WERI-Rb-1 (cell line): Measurements from ENCODE around the gene MTHFD2.
A peak's percentile ranks its signal among the peaks of the same experiment; 100 is the strongest.

Source experiments
- DNase-seq: peaks from one replicate; pipeline ENCODE4 v3.0.0-alpha.2; 2020
- H3K27ac ChIP-seq: fragments of 250-450 bp; sonication (Bioruptor Pico); 2 replicates; pipeline ENCODE4 v1.5.1; 2020; ENCODE audit warnings: mild to moderate bottlenecking, moderate library complexity
- H3K27me3 ChIP-seq: fragments of 250-450 bp; sonication (Bioruptor Pico); 2 replicates; pipeline ENCODE4 v1.5.1; 2021; ENCODE audit warnings: mild to moderate bottlenecking, low read depth, moderate library complexity; ENCODE audit not compliant: insufficient read depth, severe bottlenecking
- H3K36me3 ChIP-seq: fragments of 250-450 bp; sonication (Bioruptor Pico); 2 replicates; pipeline ENCODE4 v1.5.1; 2020; ENCODE audit warnings: mild to moderate bottlenecking, moderate library complexity
- H3K4me3 ChIP-seq: 2 replicates; pipeline ENCODE4 v1.5.1; 2011; ENCODE audit warnings: low read depth, mild to moderate bottlenecking, control low read depth, low read length
- H3K9me3 ChIP-seq: fragments of 250-450 bp; sonication (Bioruptor Pico); 2 replicates; pipeline ENCODE4 v1.5.1; 2021; ENCODE audit warnings: mild to moderate bottlenecking, moderate library complexity; ENCODE audit not compliant: severe bottlenecking
- CTCF ChIP-seq: IDR thresholded peaks from 2 replicates; pipeline ENCODE4 v1.5.1; 2011; ENCODE audit warnings: low read depth, mild to moderate bottlenecking, control low read depth, inconsistent platforms, low read length

The MTHFD2 gene

GRCh38 chr2:74188018-74188601 lies 10.3 kb upstream of the MTHFD2 start:
- Histone ChIP-seq H3K36me3 (no peaks in the 10 kb centered on the region), H3K9me3 (no peaks in the 10 kb centered on the region), H3K27me3 (no peaks in the 10 kb centered on the region), H3K4me3 (no peak overlapping the region), H3K27ac (peak overlapping the region; percentile 13)
- peak; percentile 59 for DNase-seq
- no peak for TF ChIP-seq CTCF

- TF ChIP-seq CTCF: no peak
- no peak for DNase-seq
- no peak overlapping the region for H3K4me3 ChIP-seq
- H3K9me3 ChIP-seq: no peaks in the 10 kb centered on the region
- no peak overlapping the region for H3K27ac ChIP-seq
- H3K27me3 ChIP-seq: no peaks in the 10 kb centered on the region
- H3K36me3 ChIP-seq: no peaks in the 10 kb centered on the region
Measured at GRCh38 chr2:74188696-74189095, 9.7 kb upstream of the MTHFD2 start.

GRCh38 chr2:74191596-74192380 lies 6.6 kb upstream of the MTHFD2 start:
- no peaks in the 10 kb centered on the region for H3K9me3 ChIP-seq
- no peak for TF ChIP-seq CTCF
- no peaks in the 10 kb centered on the region for H3K36me3 ChIP-seq
- H3K4me3 ChIP-seq: no peak overlapping the region
- H3K27me3 ChIP-seq: no peaks in the 10 kb centered on the region
- DNase-seq: no peak
- H3K27ac ChIP-seq: no peak overlapping the region

GRCh38 chr2:74194799-74195198 lies 3.6 kb upstream of the MTHFD2 start:
- no peak for DNase-seq
- no peak overlapping the region for H3K4me3 ChIP-seq
- no peaks in the 10 kb centered on the region for H3K9me3 ChIP-seq
- H3K36me3 ChIP-seq: peaks cover 12% of the 10 kb centered on the region
- H3K27ac ChIP-seq: no peak overlapping the region
- H3K27me3 ChIP-seq: no peaks in the 10 kb centered on the region
- TF ChIP-seq CTCF: no peak

- H3K27me3 ChIP-seq: no peaks in the 10 kb centered on the region
- DNase-seq: no peak
- no peak for TF ChIP-seq CTCF
- no peak overlapping the region for H3K4me3 ChIP-seq
- H3K9me3 ChIP-seq: no peaks in the 10 kb centered on the region
- H3K27ac ChIP-seq: no peak overlapping the region
- H3K36me3 ChIP-seq: peaks cover 21% of the 10 kb centered on the region
Measured at GRCh38 chr2:74197049-74197448, 1.4 kb upstream of the MTHFD2 start.
